CD4-positive, alpha-beta T cell treated with Interleukin-1 beta for 1 hour (primary cell): ENCODE results near the gene ORAI2.
A peak's percentile ranks its signal among the peaks of the same experiment; 100 is the strongest.

Source experiments
- DNase-seq, 2 donors: peaks; one replicate each; pipeline ENCODE4 v3.0.0-alpha.2; 2020 to 2022

The ORAI2 gene

DNA sequence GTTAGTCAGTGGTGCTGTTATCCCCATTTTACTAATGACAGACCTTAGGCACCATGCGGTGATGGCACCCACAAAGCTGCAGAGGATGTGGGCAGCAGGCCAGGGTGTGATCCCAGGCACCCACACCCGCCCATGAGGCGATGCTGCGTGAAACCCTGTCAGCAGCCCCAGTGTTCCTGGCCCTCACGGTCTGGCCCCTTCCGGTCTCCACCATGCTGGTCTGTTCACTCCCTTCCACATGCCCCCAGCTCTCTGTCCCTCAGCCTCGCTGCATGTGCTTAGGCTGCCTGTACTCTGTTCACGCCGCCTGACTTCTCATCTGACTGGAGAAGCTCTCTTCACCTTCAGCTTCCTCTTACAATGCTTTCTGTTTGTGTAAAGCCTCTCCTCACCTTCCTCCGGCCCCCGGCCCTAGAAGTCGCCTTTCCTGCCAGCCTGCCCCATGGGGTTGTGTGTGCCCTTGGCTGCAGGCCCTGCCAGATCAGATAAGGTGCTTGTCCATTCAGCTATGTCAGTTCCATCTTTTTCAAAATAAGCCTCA is 17.6 kb upstream of the ORAI2 start:
- DNase-seq, result peak; percentile 66 to 70

DNA sequence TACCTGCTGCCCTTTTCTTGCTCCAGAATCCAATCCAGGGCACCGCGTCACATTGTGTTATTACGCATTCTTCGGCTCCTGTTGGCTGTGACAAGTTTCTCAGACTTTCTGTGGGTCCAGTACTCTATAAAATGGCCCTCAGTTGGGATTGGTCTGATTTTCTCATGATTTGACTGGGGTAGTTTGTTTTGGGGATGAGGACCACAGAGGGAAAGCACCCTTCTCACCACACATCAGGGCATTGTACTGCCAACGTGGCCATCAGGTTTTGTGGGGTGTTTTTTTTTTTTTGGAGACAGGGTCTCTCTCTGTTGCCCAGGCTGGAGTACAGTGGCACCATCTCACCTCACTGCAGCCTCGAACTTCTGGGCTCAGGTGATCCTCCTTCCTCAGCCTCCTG is 17.0 kb upstream of the ORAI2 start:
- no peak for DNase-seq

DNA sequence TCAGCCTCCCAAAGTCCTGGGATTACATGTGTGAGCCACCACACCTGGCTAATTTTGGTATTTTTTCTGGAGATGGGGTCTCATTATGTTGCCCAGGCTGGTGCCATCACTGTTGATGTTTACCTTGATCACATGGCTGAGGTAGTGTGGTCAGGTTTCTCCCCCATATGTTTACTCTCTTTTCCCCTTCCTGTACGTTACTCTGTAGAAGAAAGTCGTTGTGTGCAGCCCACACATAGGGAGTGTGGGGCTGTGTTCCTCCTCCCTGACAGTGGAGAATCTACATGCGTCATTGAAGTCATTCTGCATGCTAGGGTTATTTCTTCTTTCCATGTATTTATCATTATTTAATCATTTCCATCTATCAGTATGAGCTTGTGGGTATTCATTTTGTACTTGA is 16.3 kb upstream of the ORAI2 start:
- DNase-seq, result peak; percentile 39 to 42

DNA sequence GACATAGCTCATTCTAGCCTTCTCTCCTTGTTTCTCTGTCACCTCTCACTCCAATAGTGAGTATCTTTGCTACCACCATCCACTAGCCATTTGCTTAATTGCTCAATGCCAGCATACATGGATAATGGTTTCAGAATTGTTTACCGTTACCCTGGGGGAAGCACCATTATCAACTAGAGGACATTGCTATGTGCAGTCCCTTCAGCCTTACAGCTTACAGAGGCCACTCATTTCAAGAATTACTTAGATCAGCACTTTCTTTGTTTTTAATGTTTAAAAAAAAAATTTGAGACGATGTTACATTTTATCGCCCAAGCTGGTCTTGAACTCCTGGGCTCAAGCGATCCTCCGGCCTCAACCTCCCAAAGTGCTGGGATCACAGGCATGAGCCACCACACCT is 14.8 kb upstream of the ORAI2 start:
- no peak for DNase-seq

DNA sequence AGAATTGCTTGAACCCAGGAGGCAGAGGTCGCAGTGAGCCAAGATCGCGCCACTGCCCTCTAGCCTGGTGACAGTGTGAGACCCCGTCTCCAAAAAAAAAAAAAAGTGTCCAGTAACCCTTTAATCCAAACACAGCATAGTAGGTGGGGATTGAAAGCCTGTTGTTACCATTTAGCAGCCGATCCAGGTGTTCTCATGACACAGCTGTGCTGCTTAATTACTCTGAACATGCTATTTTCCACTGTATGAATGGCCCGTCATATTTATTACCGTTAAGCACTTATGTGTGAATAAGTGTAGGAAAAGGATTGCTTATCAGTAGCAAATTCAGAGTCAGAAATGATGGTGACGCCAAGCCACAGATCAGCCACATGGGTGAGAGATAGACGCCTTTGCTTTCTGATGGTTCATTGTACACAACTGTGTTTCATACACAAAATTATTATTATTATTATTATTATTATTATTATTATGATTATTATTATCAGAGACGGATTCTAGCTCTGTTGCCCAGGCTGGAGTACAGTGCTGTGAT is 11.6 kb upstream of the ORAI2 start:
- DNase-seq, result no peak

DNA sequence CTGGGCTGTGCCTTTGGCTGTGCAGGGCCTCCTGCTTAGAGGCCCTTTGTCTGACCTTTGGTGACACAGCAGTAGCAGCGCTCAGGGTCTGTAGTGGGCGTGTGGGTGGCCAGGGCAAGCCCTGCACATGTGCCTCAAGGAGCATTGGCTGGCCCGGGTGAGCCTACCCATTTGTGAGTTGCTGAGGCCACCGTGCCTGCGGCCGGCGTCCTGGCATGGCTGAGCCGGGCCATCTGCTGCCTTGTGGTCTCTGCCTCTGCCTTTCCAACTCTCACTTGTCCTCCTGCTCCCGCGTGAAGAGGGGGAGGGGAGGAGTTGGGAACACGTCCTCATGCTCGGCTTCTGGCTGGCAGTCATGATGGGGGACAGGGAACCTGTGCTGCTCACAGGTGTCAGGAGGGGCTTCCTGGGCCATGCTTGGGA is 9.2 kb upstream of the ORAI2 start:
- no peak for DNase-seq

DNA sequence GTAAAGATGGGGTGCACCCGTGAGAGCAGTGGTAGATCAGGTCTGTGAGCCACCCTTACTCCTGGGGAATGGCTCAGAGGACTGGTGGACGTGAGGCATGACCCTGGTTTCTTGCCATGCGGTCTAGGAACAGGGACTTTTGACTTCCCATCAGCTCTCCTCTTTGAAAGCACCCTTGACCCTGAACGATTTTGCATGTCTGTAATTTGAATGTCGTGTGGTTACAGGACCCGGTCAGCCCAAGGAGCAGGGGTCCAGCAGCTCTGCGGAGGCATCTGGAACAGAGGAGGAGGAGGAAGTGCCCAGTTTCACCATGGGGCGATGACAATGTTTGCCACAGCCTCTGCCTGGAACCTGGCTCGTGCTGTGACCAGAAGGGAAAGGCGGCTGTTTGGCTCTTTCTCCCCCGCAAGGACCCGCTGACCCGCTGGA is 8.6 kb upstream of the ORAI2 start:
- DNase-seq, result no peak

DNA sequence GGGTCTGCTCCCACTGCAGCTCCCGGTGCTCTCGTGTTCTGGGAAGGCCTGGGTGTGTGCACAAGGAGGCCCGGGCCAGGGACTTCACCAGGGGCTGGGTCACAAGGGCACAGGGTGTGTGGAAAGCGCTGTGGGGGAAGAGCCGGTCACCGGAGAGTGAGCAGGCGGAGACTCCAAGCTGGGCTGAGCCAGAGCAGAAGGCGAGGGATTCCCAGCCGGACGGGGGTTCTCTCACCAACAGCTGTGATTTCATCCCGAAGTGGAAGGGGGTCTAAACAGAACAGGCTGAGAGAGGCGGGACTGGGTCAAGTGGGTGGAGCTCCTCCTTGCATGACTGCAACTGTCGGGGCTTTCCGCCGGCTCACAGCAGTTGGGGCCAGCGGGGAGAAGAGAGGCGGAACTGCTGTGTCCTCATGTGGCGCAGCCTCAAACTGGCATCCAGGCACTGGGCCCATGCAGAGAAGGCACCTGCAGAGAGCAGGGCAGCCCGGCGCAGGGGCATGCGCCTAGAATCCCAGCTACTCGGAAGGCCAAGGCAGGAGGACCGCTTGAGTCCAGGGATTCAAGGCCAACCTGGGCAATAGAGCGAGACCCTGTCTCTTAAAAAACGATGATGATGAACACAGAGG is 7.6 kb upstream of the ORAI2 start:
- peak; percentile 90 to 94 for DNase-seq

DNA sequence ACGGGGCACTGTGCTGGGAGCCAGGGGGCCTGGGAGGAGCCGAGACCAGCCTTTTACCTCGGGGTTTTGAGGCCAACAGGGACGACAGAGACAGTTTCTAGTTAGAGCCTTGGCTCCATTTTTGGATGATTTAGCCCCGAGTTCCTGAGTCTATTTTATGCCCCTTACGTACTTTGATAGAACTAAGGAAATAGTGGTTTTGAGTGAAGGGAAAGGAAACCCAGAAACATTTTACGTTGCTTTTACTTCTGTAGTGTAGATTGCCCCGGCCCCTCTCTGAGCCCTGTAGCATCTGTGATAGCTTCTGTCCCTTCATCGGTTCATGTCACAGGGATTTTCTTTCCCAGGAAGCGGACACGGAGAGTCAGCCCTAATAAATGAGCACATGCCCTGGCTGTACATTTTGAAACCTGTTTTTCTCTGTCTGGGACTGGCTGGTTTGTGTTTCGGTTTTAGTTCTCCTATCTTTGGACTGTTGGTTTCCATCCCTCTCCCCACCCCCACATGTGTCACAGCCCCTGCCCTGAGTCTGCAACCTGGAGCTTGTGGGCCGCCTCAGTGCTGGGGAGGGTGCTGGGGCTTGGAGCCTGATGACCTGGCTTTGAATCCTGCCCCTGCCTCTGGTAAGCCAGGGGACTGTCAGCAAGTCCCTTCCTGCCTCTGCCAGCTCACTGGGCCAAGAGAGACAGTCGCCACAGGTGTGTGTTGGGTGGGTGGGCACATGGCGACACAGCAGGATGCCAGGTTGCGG is 6.9 kb upstream of the ORAI2 start:
- peak; percentile 77 to 84 for DNase-seq

DNA sequence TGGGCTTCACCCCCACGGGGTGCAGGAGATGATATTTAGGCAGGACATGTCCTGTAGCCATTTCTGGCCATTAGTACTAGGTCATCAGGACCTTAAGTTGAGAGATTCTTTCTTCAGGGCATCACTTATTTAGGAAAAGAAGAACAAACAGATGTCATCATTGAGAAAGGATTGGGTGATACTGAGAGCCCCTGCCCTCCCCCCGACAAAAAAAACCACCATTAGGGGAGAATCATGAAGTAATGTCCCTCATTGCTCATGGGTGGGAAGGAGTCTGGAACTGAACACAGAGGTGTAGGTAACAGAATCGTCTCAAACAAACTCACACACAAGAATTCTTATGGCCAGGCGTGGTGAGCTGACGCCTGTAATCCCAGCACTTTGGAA is 6.4 kb upstream of the ORAI2 start:
- DNase-seq, result no peak

DNA sequence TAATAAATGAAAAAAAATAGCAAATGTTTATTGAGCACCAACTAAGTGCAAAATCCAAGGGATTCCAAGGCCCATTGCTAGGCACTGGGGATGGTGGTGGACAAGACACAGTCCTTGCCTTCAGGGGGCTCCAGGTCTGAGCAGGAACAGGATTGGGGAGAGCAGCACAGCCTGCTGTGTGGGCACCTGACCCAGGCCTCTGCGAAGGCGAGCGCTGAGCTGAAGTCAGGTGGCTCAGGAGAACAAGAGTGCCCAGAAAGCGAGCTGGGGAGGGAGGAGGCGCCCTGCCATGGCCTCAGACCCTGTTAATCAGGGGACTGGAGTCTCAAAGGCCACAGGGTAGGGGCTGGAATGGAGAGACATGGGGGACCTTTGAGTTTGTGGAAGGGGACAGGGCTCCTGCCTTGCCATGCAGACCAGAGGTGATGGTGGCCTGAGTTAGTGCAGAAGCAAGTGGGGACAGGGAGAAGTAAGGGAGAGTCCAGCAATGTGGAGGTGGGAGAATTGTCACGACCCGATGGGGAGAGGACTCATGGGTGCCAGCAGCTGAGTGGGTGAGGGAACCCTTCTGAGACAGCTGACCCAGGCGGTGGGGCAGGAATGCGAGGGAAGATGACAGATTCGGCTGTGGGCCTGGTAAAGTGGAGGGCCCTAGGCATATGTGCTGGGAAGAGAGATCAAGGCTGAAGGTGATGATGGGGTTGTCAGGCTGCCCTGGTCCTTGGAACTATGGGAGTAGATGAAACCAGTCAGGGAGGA is 4.1 kb upstream of the ORAI2 start:
- no peak for DNase-seq

DNA sequence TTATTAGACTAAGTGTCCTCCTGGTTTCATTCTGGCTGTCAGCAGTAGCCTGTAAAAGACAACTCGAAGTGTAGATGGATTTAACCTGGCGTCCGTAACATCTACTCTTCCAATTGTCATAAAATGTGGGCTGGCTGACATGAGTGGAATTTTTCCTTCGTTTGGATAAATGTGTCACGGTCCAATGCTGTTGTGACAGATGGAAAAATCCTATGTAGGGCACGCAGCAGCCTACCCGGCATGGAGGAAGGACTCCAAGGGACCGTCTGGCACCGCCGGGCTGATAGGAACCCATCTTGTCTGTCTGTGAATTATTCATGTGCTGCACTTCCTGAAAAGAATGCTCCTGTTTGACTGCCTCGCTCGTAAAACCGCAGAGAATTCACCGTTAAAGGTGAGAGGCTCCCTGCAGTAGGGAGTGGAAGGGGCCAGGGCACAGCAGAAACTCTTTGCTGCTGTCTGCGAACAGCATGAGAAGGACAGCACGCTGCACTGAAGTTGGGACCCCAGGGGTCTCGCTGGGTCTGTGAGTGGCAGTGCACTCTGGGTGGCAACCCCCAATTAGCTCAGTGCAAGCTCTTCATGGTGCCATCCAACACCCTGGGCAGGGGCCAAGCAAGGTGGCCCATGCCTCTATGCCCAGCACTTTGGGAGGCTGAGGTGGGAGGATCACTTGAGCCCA is 1.6 kb upstream of the ORAI2 start:
- peak; percentile 77 to 81 for DNase-seq

DNA sequence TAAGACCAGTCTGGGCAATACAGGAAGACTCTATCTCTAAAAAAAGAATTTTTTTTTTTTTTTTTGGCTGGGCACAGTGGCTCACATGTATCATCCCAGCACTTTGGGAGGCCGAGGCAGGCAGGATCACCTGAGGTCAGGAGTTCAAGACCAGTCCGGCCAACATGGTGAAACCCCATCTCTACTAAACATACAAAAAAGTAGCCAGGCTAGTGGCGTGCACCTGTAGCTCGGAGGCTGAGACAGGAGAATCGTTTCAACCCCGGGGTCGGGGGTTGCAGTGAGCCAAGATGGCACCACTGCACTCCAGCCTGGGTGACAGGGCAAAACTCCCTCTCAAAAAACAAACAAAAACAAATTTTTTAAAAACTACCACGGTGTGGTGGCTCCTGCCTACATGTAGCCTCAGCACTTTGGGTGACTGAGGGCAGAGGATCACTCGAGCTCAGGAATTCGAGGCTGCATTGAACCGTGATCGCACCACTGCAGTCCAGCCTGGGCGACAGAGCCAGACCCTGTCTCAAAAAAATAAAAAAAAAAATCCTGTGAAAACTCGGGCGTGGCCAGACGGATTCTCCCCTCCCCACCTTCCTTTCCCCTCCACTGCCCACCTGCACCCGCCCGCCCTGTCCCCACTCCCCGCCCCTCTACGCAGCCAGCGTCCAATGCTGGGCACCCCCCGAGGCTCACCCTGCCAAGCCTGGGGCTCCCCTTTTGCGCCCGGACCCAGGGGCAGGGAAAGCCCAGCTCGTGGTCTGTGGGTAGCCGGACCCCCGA is 745 bp upstream of the ORAI2 start:
- DNase-seq, result peak in 1 of 2 donors; percentile 71

DNA sequence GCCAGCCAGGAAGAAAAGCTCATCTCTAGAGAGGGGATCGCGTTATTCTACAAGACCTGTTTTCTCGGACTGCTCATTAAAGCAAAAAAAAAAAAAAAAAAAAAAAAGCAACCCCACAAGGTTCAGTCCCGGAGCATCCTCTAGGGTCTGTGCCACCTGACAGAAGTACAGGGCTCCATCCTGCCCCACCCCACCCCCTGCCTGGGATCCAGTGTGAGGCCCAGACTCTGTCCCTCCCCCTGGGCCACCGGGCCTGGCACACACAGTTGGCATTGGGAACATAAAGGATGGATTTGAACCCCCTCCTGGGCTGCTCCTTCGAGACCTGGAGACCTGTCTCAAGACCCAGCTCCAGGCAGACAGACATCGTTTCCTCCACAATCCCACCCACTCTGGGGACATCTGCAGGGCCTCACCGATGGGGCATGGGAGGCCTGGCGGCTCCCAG is 688 bp downstream of the ORAI2 start:
- peak in 1 of 2 donors; percentile 30 for DNase-seq

DNA sequence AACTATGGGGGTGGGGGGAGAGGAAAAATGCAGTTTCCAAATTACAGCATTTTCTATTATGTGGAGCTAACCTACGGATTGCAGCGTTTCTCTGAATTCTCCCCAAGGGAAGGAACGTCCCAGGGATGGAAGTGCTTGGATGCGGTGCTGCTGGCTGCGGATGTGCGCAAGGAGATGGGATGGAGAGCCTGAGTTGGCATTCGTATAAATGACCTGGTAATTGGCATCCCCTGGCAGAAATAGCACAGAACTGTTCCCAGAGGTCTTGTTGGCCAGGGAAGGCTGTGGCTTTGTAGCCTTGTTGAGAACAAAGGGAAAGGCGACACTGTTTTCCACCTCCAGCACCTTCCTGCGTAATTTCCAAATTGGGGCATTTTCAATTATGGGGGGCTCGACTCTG is 2.7 kb downstream of the ORAI2 start:
- DNase-seq, result no peak

DNA sequence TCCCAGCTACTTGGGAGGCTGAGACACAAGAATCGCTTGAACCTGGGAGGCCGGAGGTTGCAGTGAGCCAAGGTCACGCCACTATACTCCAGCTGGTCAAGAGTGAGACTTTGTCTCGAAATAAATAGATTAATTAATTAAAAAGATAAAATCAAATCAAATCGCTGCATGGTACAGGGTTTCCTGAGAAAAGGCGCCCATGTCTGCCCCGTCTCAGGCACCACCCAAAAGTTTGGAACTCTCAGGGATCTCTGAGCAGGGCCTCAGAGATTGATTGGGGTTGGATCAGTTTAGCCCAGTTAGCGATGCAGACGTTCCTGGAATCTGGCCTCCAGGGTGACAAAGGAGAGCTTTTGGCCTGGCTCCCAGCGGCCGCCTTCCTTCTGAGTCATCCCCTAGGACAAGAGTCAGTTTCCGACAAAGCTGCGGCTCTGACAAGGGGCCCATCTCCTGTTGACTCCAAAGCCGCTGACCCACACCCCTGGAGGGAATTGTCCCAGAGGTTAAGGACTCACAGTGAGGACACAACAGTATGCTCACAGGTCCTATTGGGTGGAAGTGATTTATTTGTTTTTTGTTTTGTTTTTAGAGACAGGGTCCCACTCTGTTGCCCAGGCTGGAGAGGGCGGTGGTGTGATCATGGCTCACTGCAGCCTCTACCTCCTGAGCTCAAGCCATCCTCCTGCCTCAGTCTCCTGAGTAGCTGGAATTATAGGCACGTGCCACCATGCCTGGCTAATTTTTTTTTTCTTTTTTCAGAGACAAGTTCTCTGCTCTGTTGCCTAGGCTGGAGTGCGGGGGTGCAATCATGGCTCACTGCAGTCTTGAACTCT is 6.8 kb downstream of the ORAI2 start:
- DNase-seq, result no peak

DNA sequence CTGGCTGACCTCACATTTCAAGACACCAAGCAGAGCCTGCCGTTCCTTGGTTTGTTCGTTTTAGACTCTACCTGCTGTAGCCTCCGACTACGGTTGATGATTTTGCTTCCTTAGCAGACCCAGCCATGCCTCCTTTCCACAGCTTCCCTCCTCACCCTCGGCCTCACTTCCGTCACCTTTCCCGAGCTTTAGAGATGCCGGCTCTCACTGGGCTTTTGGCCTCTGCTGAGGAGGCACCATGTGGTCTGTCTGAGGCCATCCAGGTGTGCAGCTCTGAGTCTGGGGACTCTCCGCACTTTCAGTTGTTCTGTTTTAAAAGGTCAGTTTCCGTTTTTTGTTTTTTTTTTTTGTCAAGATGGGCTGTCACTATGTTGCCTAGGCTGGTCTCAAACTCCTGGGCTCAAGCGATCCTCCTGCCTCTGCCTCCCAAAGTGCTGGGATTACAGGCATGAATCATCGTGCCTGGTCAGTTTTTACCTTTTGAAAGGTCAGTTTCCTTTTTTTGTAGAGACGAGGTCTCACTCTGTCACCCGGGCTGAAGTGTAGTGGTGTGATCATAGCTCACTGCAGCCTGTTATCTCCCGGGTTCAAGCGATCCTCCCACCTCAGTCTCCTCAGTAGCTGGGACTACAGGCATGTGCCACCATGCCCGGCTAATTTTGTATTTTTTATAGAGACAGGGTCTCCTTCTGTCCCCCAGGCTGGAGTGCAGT is 11.7 kb downstream of the ORAI2 start:
- peak in 1 of 2 donors; percentile 37 for DNase-seq

DNA sequence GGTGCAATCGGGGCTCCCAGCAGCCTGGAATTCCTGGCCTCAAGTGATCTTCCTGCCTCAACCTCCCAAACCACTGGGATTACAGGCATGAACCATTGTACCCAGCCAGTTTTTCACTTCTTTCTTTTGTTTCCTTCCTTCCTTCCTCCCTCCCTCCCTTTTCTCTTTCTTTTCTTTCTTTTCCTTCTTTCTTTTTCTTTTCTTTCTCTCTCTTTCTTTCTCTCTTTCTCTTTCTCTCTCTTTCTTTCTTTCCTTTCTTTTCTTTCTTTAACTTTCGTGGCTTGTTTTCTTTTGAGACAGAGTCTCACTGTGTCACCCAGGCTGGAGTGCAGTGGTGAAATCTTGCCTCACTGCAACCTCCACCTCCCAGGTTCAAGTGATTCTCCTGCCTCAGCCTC is 12.3 kb downstream of the ORAI2 start:
- no peak for DNase-seq

DNA sequence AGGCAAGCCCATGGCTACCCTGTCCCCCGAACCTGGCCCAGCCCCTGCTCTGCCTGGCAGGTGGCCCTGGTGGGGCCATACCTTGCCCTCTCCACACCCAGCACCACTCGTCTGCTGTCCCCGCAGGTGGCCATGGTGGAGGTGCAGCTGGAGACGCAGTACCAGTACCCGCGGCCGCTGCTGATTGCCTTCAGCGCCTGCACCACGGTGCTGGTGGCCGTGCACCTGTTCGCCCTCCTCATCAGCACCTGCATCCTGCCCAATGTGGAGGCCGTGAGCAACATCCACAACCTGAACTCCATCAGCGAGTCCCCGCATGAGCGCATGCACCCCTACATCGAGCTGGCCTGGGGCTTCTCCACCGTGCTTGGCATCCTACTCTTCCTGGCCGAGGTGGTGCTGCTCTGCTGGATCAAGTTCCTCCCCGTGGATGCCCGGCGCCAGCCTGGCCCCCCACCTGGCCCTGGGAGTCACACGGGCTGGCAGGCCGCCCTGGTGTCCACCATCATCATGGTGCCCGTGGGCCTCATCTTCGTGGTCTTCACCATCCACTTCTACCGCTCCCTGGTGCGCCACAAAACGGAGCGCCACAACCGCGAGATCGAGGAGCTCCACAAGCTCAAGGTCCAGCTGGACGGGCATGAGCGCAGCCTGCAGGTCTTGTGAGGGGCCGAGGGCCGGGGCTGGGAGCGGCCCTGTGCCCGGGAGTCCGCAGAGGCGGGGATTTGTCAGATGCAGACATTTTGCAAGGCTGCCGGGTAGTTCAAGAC is 13.2 kb downstream of the ORAI2 start:
- no peak for DNase-seq
